Suppressor macrophage treated with lipopolysaccharide for 4 hours (primary cell): ENCODE measurements around the gene PRMT6.

ENCODE experiments used
- DNase-seq: peaks from one replicate; pipeline ENCODE4 v3.0.0-alpha.2; 2020

Gene PRMT6

GRCh38 chr1:107095647-107096046 lies 39.2 kb downstream of the PRMT6 start:
- DNase-seq: no peak

- no peak for DNase-seq
These were observed 40.2 kb downstream of the PRMT6 start for GRCh38 chr1:107096690-107097089.

- DNase-seq: no peak
These were observed 42.5 kb downstream of the PRMT6 start for GRCh38 chr1:107098961-107099360.

- no peak for DNase-seq
These were observed 44.0 kb downstream of the PRMT6 start for GRCh38 chr1:107100331-107100984.

- no peak for DNase-seq
These were observed 49.4 kb downstream of the PRMT6 start for GRCh38 chr1:107105914-107106313.
